GM12892 (cell line): ENCODE results near the gene RFX4.

Experiments used
- DNase-seq: peaks from one replicate; pipeline ENCODE4 v3.0.0; 2011; ENCODE audit not compliant: insufficient read length
- FAIRE-seq: peaks from 2 replicates; lab custom pipeline; 2011; peaks lifted over from hg19 to GRCh38; lab: Jason Lieb, UNC
- POLR2A ChIP-seq: IDR thresholded peaks from 2 replicates; pipeline ENCODE4 v1.6.1; 2011; ENCODE audit warnings: low read depth, low read length, control low read depth
- POLR2AphosphoS5 ChIP-seq: IDR thresholded peaks from 2 replicates; pipeline ENCODE4 v1.6.1; 2011; ENCODE audit warnings: low read depth, low read length, control low read depth
- TAF1 ChIP-seq: IDR thresholded peaks from 2 replicates; pipeline ENCODE4 v1.6.1; 2011; ENCODE audit warnings: low read depth, mild to moderate bottlenecking, control low read depth, low read length, borderline replicate concordance

Gene RFX4

GRCh38 chr12:106583242-106584103 is 669 bp downstream of the RFX4 start:
- no peak for DNase-seq
- no peak for TF ChIP-seq POLR2AphosphoS5
- TF ChIP-seq POLR2A: no peak
- no peak for TF ChIP-seq TAF1
- no peak for FAIRE-seq

- TF ChIP-seq TAF1 (no peak), POLR2A (no peak), POLR2AphosphoS5 (no peak)
- DNase-seq (no peak), FAIRE-seq (no peak)
These were observed 1.6 kb downstream of the RFX4 start for GRCh38 chr12:106584104-106585064.

- TF ChIP-seq POLR2A (no peak), POLR2AphosphoS5 (no peak), TAF1 (no peak)
- no peak for DNase-seq
- FAIRE-seq: no peak
These were observed 2.3 kb downstream of the RFX4 start for GRCh38 chr12:106585105-106585520.

GRCh38 chr12:106585521-106586277 is 2.9 kb downstream of the RFX4 start:
- TF ChIP-seq POLR2AphosphoS5: no peak
- no peak for TF ChIP-seq TAF1
- no peak for TF ChIP-seq POLR2A
- FAIRE-seq (no peak), DNase-seq (no peak)

GRCh38 chr12:106586278-106586802 is 3.5 kb downstream of the RFX4 start:
- TF ChIP-seq POLR2AphosphoS5 (no peak), POLR2A (no peak), TAF1 (no peak)
- FAIRE-seq (no peak), DNase-seq (no peak)

- DNase-seq (no peak), FAIRE-seq (no peak)
- TF ChIP-seq TAF1: no peak
- no peak for TF ChIP-seq POLR2AphosphoS5
- no peak for TF ChIP-seq POLR2A
These were observed 4.2 kb downstream of the RFX4 start for GRCh38 chr12:106586803-106587684.

- DNase-seq (no peak), FAIRE-seq (no peak)
- no peak for TF ChIP-seq POLR2AphosphoS5
- no peak for TF ChIP-seq TAF1
- no peak for TF ChIP-seq POLR2A
These were observed 6.0 kb downstream of the RFX4 start for GRCh38 chr12:106588771-106589170.

GRCh38 chr12:106590601-106591000 is 7.8 kb downstream of the RFX4 start:
- DNase-seq (no peak), FAIRE-seq (no peak)
- TF ChIP-seq POLR2A: no peak
- no peak for TF ChIP-seq POLR2AphosphoS5
- TF ChIP-seq TAF1: no peak

GRCh38 chr12:106594447-106594846 is 11.6 kb downstream of the RFX4 start:
- TF ChIP-seq POLR2AphosphoS5: no peak
- no peak for TF ChIP-seq TAF1
- no peak for TF ChIP-seq POLR2A
- FAIRE-seq: no peak
- DNase-seq: no peak

GRCh38 chr12:106595268-106595667 is 12.5 kb downstream of the RFX4 start:
- FAIRE-seq (no peak), DNase-seq (no peak)
- no peak for TF ChIP-seq POLR2AphosphoS5
- no peak for TF ChIP-seq TAF1
